Upper lobe of right lung (tissue), 1 donor: ENCODE data around the gene MIOX. TPM values are rescaled to one million over a fixed set of nuclear protein-coding genes. Genes with fewer than 3 reads are reported as not detected.

Source experiments
- ATAC-seq: fragments of 200-7000 bp; cut with Tn5 transposase; one replicate; pipeline ENCODE4 v1.9.1; 2020; ENCODE audit warnings: mild to moderate bottlenecking, moderate library complexity
- DNase-seq: peaks from one replicate; pipeline ENCODE4 v3.0.0-alpha.2; 2020
- H3K27ac ChIP-seq: fragments of 200-600 bp; one replicate; pipeline ENCODE4 v1.8.0; 2022
- H3K27me3 ChIP-seq: fragments of 200-600 bp; one replicate; pipeline ENCODE4 v1.8.0; 2022; ENCODE audit warnings: mild to moderate bottlenecking
- H3K36me3 ChIP-seq: fragments of 200-600 bp; one replicate; pipeline ENCODE4 v1.8.0; 2022
- H3K4me1 ChIP-seq: fragments of 200-600 bp; one replicate; pipeline ENCODE4 v1.8.0; 2022
- H3K4me3 ChIP-seq: fragments of 200-600 bp; one replicate; pipeline ENCODE4 v1.8.0; 2022; ENCODE audit warnings: mild to moderate bottlenecking
- H3K9me3 ChIP-seq: fragments of 200-600 bp; one replicate; pipeline ENCODE4 v1.8.0; 2022
- intact Hi-C: fragments of 100-400 bp; cut with DNase I; formaldehyde crosslinking; loops from one replicate; pipeline ENCODE4 v1.11.0; 2022
- long read RNA-seq: library from polyadenylated mRNA; unstranded; transcript quantifications from one replicate; pipeline ENCODE4 v2.0.0, GENCODE V29; 2021
- total RNA-seq: library from RNA; stranded (reverse); fragmentation: NEBNext Ultra II Directional; extraction: Animal tissue kit (Norgen Biotek cat#: 25700); gene quantifications from one replicate; pipeline ENCODE4 v1.2.1, GENCODE V29; 2021
- TF ChIP-seq, protein P1 (sequence below): fragments of 200-600 bp; IDR thresholded peaks from one replicate; pipeline ENCODE4 v1.8.0; 2022; ENCODE audit warnings: antibody characterized with exemption
- donor health status: DM: no; HTN: yes; CAD: no; lungs with severe emphysema.

Gene MIOX
- not detected for total RNA-seq
- long read RNA-seq = 0 reads

DNA sequence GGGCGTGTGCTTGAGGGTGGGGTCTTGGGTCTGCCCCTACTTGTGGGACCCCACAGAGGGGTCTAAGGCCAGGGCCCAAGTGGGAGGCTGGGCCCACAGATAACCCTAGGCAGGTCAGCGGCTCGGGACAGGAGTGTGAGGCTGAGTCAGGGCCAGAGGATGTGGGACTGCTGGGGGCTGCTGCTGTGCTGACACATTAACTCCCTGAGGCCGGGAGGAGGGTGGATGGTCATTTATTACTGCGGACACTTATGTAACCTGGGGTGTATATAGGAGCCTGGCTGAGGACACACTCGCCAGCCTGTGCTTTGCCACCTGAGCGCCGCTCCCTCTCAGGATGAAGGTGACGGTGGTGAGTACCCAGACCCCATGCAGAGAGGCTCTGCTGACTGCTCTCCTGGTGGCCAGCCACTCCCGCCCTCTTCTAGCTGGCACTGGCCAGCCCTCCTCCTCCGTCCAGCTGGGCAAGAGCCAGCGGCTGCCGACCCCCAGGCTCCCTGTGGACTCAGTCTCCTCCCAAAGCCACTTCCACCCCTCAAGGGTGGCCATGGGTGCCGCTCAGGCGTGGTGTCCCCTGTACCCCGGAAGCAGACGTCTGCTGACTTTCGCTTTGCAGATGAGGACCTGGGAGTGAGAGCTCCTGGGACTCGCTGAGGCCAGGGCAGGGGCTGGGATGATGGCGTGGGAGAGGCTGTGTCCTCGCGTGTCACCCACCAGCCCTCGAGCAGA, at the start of gene MIOX:
Gene MIOX (plus strand): TSS at position 299 of the 729 bp plus-strand sequence. CDS start 39 bp downstream, at position 338.
- no peak for DNase-seq
- H3K27me3 ChIP-seq = peaks cover 16% of the 10 kb centered on the region
- no peak within 1 kb of the TSS for H3K4me3 ChIP-seq
- no peaks in the 10 kb centered on the region for H3K9me3 ChIP-seq
- TF ChIP-seq, protein P1, sequence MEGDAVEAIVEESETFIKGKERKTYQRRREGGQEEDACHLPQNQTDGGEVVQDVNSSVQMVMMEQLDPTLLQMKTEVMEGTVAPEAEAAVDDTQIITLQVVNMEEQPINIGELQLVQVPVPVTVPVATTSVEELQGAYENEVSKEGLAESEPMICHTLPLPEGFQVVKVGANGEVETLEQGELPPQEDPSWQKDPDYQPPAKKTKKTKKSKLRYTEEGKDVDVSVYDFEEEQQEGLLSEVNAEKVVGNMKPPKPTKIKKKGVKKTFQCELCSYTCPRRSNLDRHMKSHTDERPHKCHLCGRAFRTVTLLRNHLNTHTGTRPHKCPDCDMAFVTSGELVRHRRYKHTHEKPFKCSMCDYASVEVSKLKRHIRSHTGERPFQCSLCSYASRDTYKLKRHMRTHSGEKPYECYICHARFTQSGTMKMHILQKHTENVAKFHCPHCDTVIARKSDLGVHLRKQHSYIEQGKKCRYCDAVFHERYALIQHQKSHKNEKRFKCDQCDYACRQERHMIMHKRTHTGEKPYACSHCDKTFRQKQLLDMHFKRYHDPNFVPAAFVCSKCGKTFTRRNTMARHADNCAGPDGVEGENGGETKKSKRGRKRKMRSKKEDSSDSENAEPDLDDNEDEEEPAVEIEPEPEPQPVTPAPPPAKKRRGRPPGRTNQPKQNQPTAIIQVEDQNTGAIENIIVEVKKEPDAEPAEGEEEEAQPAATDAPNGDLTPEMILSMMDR = no peak
- H3K27ac ChIP-seq = no peak within 1 kb of the TSS
- intact Hi-C loops = no loop called here
- ATAC-seq = no peak
- H3K36me3 ChIP-seq = no peaks in the 10 kb centered on the region
- H3K4me1 ChIP-seq = peaks cover 6% of the 10 kb centered on the region

DNA sequence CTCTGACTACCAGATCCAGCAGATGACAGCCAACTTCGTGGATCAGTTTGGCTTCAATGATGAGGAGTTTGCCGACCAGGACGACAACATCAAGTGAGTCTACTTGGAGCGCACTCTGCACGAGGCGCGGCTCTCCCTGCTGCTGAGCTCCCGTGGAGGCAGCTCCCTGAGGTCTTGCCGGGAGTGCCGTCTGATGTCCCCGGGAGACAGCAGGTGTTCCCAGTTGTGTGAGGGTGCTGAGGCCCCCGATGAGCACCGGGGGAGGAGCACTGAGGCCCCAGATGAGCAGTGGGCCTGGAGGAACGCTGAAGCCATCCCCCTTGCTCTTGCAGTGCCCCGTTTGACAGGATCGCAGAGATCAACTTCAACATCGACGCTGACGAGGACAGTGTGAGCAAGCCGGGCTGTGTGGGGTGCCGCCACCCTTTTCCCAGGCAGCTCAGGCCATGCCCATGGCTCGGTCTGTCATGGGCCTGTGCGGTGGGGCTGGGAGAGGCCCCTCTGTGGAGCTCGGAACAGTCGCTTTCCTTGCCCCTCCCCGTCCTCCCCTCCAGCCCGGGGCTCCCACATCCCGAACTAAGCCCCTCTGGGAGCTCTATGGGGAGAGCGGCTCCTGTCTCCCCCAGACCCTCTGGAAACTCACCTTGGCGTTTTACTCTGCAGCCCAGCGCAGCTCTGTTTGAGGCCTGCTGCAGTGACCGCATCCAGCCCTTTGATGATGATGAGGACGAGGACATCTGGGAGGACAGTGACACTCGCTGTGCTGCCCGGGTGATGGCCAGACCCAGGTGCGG, 49.0 kb upstream of the MIOX start:
- H3K9me3 ChIP-seq = no peaks in the 10 kb centered on the region
- DNase-seq (no peak), ATAC-seq (no peak)
- H3K36me3 ChIP-seq = peaks cover 81% of the 10 kb centered on the region
- no peaks in the 10 kb centered on the region for H3K27me3 ChIP-seq
- H3K27ac ChIP-seq = no peak overlapping the region
- H3K4me1 ChIP-seq = no peaks in the 10 kb centered on the region
- intact Hi-C loops = no loop called here
- no peak overlapping the region for H3K4me3 ChIP-seq
- TF ChIP-seq, protein P1 = no peak

DNA sequence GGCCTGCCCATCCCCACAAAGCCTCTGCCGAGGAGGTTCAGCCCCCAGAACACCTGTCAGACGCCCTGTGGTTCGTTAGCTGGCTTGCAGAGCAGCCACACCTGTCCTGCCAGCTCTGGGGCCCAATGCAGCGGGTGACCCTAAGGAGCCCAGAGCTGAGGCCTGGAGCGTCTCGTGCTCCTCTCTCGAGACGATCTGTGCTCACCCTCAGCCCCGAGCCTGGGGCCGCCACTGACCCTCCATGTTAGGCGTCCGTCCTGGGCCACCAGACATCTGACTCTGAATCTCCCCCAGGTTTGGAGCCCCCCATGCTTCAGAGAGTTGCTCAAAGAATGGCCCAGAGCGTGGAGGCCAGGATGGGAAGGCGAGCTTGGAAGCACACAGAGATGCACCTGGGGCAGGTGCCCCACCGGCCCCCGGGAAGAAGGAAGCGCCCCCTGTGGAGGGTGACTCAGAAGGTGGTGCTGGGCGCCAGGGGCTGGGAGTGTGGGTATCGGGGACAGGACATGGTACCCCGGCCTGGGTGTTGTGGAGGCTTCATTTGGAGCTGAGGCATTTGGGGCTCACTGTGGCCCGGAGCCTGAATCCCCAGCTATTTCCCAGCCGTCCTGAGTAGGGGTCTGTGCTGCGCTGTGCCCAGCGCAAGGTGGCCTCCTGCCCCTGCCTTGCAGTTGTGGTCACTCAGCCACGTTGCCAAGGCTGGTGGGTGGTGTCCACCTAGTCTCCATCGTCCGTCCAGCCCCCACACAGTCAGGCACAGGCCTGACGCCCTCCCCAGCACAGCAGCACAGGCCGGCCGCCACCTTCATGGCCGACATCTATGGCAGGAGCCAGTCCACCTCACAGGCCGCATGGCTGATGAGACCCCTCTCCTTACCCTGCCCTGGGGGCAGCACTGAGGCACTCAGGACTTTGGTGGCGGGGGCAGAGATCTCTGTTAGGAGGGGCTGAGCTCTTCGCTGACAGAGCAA, 48.1 kb upstream of the MIOX start:
- no peak for ATAC-seq
- no peak overlapping the region for H3K27ac ChIP-seq
- DNase-seq = no peak
- TF ChIP-seq, protein P1 = no peak
- H3K4me1 ChIP-seq = no peaks in the 10 kb centered on the region
- intact Hi-C loops = no loop called here
- H3K36me3 ChIP-seq = peaks cover 79% of the 10 kb centered on the region
- no peak overlapping the region for H3K4me3 ChIP-seq
- H3K27me3 ChIP-seq = no peaks in the 10 kb centered on the region
- no peaks in the 10 kb centered on the region for H3K9me3 ChIP-seq

DNA sequence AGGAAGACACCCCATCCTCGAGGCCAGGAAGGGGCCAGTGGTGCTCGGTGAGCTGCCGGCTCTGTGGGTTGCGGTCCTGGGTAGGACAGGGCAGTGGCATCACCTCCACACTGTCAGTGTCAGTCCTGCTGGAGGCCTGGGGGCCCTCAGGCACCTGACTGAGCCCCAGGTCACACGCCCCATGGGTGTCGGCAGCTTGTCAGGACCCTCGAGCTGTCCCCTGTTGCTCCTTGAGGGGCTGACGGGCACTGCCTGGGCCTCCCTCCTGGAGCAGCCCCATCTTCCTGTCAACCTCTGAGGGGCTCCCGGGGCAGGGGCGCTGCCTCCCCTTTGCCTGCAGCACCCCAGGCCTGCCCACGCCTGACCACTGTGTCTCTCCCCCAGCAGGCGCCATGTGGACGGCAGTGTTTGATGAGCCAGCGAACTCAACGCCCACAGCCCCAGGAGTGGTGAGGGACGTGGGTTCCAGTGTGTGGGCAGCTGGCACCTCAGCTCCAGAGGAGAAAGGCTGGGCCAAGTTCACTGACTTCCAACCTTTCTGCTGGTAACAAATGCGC, 47.3 kb upstream of the MIOX start:
- peaks cover 7% of the 10 kb centered on the region for H3K4me1 ChIP-seq
- no peak for DNase-seq
- H3K27ac ChIP-seq = no peak overlapping the region
- TF ChIP-seq, protein P1 = no peak
- intact Hi-C loops = no loop called here
- H3K4me3 ChIP-seq = no peak overlapping the region
- H3K36me3 ChIP-seq = peaks cover 84% of the 10 kb centered on the region
- H3K9me3 ChIP-seq = no peaks in the 10 kb centered on the region
- no peak for ATAC-seq
- no peaks in the 10 kb centered on the region for H3K27me3 ChIP-seq

DNA sequence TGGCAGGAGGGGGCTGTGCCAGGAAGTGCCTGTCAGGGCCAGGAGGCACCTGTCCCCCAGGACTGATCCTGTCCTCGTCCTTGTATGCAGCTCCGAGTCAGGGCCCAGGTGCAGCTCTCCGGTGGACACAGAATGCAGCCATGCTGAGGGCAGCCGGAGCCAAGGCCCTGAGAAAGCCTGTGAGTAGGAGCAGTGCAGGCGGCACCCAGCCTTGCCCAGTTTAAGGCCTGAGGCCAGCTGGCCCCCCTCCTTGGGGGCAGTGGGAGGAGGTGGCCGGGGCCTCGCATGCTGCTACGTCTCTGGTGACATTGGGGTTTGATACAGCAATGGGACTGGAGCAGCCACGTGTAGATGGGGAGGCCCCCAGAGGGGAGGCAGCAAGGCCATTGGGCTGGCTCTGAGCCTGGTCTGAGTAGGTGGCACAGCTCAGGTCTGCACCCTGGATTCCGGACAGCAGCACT, 46.8 kb upstream of the MIOX start:
- no peaks in the 10 kb centered on the region for H3K9me3 ChIP-seq
- no peak overlapping the region for H3K4me3 ChIP-seq
- H3K36me3 ChIP-seq = peaks cover 81% of the 10 kb centered on the region
- TF ChIP-seq, protein P1 = no peak
- no peak overlapping the region for H3K27ac ChIP-seq
- H3K4me1 ChIP-seq = peaks cover 12% of the 10 kb centered on the region
- DNase-seq (no peak), ATAC-seq (no peak)
- intact Hi-C loops = no loop called here
- H3K27me3 ChIP-seq = no peaks in the 10 kb centered on the region
